Activated naive CD4-positive, alpha-beta T cell treated with anti-CD3 and anti-CD28 coated beads, Interleukin-2, amount 50 U/mL, for 72 hours (primary cell): ENCODE data around the gene VILL. TPM values are rescaled to one million over a fixed set of nuclear protein-coding genes. Genes with fewer than 3 reads are reported as not detected.

Experiments used
- ATAC-seq, 2 donors: fragments of 150-1000 bp; cut with Tn5 transposase; 2 replicates each; pipeline ENCODE4 v1.10.0; 2021; ENCODE audit warnings: mild to moderate bottlenecking in 2 of 2, moderate library complexity in 2 of 2
- DNase-seq, 2 donors: peaks; one replicate each; pipeline ENCODE4 v3.0.0; 2021 to 2022; ENCODE audit warnings: low spot score in 2 of 2
- H3K27ac Mint-ChIP-seq, 2 donors: one replicate each; pipeline ENCODE4 v1.8.0; 2022; ENCODE audit warnings: mild to moderate bottlenecking in 2 of 2, mixed read lengths in 2 of 2
- H3K36me3 Mint-ChIP-seq, 2 donors: one replicate each; pipeline ENCODE4 v1.8.0; 2022; ENCODE audit warnings: mixed read lengths in 2 of 2
- H3K9me3 Mint-ChIP-seq, 2 donors: one replicate each; pipeline ENCODE4 v1.8.0; 2022; ENCODE audit warnings: mixed read lengths in 2 of 2
- total RNA-seq, 2 donors: library from RNA; stranded (reverse); gene quantifications; one replicate each; pipeline ENCODE4 v1.2.3, GENCODE V29; 2022

The VILL gene
- total RNA-seq, 2 donors from 2014 or later: 13.2 to 13.8 TPM

DNA sequence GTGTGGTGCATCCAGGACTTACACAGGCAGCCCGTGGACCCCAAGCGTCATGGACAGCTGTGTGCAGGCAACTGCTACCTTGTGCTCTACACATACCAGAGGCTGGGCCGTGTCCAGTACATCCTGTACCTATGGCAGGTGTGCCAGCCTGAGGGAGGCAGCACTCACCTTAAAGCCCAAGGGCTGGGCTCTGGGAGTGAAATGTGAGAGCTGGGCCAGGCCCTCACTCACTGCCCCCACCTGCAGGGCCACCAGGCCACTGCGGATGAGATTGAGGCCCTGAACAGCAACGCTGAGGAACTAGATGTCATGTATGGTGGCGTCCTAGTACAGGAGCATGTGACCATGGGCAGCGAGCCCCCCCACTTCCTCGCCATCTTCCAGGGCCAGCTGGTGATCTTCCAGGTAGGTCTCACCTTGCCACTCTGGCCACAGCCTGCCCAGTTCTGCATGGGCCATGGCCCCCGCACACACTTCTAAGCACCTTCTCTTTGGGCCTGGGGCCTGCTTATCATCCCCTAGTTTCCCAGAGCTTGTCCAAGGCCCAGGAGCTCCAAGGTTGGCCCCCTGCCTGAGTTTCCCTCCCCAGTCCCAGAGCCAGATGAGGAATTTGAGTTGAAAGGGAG, 11.0 kb downstream of the VILL start:
- Mint-ChIP-seq H3K36me3 (peaks cover 4 to 6% of the 10 kb centered on the region in 2 donors), H3K27ac (no peak overlapping the region), H3K9me3 (peaks cover 0 to 2% of the 10 kb centered on the region in 2 donors)
- DNase-seq (no peak), ATAC-seq (no peak)

DNA sequence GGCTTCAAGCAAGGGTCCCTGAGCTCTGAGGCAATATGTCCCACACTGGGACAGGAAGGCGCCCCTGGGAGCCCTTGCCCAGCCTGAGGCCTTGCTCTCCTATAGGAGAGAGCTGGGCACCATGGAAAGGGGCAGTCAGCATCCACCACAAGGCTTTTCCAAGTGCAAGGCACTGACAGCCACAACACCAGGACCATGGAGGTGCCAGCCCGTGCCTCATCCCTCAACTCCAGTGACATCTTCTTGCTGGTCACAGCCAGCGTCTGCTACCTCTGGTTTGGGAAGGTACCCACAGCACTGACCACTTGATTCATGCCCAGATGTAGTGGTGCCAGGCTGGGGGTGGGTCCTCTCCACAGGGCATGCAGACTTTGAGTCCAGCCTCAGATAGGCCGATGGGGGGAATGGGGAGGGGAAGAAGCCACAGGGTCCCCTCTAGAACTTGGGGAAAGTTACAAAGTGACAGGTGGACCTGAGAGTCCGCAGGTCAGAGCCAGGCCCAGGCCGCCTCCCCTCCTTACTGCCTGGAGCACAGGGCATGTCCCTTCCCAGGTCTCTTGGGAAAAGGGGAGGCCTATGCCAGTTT, 11.8 kb downstream of the VILL start:
- Mint-ChIP-seq H3K27ac (peak overlapping the region in 1 of 2 donors; percentile 7), H3K9me3 (no peaks in the 10 kb centered on the region), H3K36me3 (no peaks in the 10 kb centered on the region)
- no peak for DNase-seq
- ATAC-seq: no peak

DNA sequence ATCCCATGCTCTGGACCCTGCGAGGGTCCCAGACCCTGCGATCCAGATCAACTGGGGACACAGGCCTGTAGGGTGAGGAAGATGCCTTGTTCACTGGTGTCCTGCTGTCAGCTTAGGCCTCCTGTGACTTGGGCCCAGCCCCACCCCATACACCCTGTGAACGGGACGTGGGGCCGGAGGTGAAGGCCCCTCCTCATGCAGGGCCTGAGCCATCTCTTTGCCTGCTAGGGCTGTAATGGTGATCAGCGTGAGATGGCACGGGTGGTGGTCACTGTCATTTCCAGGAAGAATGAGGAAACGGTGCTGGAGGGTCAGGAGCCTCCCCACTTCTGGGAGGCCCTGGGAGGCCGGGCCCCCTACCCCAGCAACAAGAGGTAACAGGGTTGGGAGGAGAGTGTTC, 12.4 kb downstream of the VILL start:
- Mint-ChIP-seq H3K36me3 (no peaks in the 10 kb centered on the region), H3K27ac (peak overlapping the region in 1 of 2 donors; percentile 7), H3K9me3 (no peaks in the 10 kb centered on the region)
- DNase-seq (no peak), ATAC-seq (no peak)

- no peaks in the 10 kb centered on the region for H3K36me3 Mint-ChIP-seq
- ATAC-seq (peak; percentile 39 to 55), DNase-seq (peak in 1 of 2 donors; percentile 72)
- peak overlapping the region in 1 of 2 donors; percentile 6 for H3K27ac Mint-ChIP-seq
- H3K9me3 Mint-ChIP-seq: no peaks in the 10 kb centered on the region
Observed at GRCh38 chr3:38003371-38003816, 12.8 kb downstream of the VILL start.

DNA sequence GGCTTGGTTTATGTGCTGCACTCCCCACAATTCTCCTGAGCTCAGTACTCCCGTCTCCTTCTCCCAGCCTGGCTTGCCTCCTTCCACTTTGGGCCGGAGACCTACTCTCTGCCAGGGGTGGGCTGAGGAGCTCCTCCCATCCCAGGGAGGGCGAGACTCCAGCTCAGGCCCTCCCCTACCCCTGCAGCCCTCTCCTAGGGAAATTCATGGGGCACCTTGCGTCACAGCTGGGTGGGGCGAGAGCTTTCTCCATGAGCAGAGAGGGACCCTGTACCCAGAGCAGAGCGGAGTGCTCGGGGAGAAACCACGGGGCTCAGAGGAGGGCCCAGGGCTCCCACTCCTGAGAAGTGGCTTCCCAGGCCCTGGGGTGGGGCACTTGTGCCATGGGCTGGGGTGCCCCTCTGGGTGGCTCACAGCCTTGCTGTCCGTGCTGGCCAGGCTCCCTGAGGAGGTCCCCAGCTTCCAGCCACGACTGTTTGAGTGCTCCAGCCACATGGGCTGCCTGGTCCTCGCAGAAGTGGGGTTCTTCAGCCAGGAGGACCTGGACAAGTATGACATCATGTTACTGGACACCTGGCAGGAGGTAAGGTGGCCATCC, 13.3 kb downstream of the VILL start:
- ATAC-seq: no peak
- H3K27ac Mint-ChIP-seq: peak overlapping the region in 1 of 2 donors; percentile 2
- no peaks in the 10 kb centered on the region for H3K9me3 Mint-ChIP-seq
- DNase-seq: no peak
- no peaks in the 10 kb centered on the region for H3K36me3 Mint-ChIP-seq

GRCh38 chr3:38004415-38005075, 14.0 kb downstream of the VILL start:
- ATAC-seq (peak; percentile 51 to 63), DNase-seq (no peak)
- Mint-ChIP-seq H3K27ac (peak overlapping the region in 1 of 2 donors; percentile 2), H3K9me3 (no peaks in the 10 kb centered on the region), H3K36me3 (no peaks in the 10 kb centered on the region)

DNA sequence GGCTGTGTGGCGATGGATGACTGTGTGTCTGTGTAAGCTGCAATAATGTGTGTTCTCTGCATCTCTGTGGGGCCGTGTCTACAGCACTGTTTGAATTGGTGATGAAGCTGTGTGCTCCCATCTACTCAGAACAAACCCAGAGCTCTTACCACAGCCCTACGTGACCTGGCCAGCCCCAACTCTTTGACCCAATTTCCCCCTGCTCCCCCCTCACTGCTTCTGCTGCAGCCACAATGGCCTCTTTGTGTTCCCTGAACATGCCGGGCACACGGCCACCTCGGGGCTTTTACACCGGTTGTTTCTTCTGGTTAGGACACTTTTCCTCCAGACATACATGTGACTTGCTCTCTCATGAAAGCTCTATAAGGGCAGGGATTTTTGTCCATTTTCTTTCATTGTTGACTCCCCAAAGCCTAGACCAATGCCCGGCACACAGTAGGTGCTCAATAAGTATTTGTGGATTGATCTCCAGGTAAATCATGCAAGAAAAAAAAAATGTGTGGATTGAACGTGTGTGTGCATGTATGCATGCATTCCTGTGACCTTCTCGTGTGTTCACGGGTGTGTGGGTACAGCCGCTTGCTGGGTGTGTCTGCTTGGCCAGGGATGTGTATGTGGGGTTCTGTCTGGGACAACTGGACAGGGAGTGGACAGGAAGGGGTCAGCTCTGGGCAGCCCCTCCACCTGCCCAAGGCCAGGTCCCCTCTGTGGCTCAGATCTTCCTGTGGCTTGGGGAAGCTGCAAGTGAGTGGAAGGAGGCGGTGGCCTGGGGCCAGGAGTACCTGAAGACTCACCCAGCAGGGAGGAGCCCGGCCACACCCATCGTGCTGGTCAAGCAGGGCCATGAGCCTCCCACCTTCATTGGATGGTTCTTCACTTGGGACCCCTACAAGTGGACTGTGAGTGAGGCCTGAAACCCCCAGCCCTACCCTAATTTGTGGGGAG, 14.8 kb downstream of the VILL start:
- no peaks in the 10 kb centered on the region for H3K36me3 Mint-ChIP-seq
- H3K9me3 Mint-ChIP-seq: no peaks in the 10 kb centered on the region
- DNase-seq: no peak
- no peak overlapping the region for H3K27ac Mint-ChIP-seq
- no peak for ATAC-seq

GRCh38 chr3:38006031-38006430, 15.4 kb downstream of the VILL start:
- DNase-seq: no peak

DNA sequence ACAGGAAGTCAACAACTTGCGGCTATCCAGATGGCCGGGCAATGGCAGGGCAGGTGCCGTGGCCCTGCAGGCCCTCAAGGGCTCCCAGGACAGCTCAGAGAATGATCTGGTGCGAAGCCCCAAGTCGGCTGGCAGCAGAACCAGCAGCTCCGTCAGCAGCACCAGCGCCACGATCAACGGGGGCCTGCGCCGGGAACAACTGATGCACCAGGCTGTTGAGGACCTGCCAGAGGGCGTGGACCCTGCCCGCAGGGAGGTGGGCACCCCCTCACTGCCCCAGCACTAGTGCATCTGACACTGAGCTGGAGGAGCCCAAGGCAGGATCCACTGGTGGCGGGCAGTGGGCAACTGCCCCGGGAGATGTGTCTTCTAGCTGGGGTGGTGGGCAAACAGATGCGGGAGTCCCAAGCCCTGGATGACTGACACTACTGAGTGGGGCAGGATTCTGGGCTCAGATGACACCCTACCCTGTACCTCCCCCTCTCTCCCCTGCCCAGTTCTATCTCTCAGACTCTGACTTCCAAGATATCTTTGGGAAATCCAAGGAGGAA, 15.9 kb downstream of the VILL start:
- H3K9me3 Mint-ChIP-seq: no peaks in the 10 kb centered on the region
- H3K36me3 Mint-ChIP-seq: no peaks in the 10 kb centered on the region
- no peak for ATAC-seq
- no peak for DNase-seq
- H3K27ac Mint-ChIP-seq: no peak overlapping the region

More at GRCh38 chr3:38006031-38006430, 15.4 kb downstream of the VILL start:
- no peak for ATAC-seq
- Mint-ChIP-seq H3K9me3 (no peaks in the 10 kb centered on the region), H3K36me3 (no peaks in the 10 kb centered on the region), H3K27ac (no peak overlapping the region)

- ATAC-seq (no peak), DNase-seq (no peak)
- Mint-ChIP-seq H3K9me3 (no peaks in the 10 kb centered on the region), H3K27ac (peak overlapping the region in 1 of 2 donors; percentile 79), H3K36me3 (no peaks in the 10 kb centered on the region)
Observed at GRCh38 chr3:38007754-38008090, 17.1 kb downstream of the VILL start.

DNA sequence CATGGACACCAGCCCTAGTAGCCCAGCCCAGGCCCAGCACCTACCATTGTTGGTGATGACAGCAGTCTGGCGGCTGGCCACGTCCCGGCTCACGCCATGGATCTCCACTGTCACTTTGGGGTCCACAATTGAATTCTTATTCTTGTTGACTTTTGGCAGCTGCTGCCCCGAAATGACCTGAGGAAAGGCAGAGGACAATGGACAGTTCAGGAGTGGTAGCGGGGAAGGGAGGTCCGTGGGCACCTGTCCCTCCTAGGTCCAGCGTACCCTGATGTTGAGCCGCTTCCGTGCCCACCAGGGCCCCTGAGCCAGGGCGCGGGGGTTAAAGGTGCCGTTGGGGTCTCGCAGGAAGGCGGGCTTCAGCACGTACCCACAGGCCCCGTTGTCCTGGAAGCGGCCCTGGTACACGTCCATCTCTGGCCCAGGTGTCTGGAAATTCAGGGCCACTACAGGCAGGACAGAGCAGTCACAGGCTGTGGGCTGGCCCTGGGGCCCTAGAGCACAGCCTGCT, 17.7 kb downstream of the VILL start:
- Mint-ChIP-seq H3K36me3 (no peaks in the 10 kb centered on the region), H3K9me3 (no peaks in the 10 kb centered on the region), H3K27ac (peak overlapping the region in 1 of 2 donors; percentile 79)
- DNase-seq (no peak), ATAC-seq (no peak)

DNA sequence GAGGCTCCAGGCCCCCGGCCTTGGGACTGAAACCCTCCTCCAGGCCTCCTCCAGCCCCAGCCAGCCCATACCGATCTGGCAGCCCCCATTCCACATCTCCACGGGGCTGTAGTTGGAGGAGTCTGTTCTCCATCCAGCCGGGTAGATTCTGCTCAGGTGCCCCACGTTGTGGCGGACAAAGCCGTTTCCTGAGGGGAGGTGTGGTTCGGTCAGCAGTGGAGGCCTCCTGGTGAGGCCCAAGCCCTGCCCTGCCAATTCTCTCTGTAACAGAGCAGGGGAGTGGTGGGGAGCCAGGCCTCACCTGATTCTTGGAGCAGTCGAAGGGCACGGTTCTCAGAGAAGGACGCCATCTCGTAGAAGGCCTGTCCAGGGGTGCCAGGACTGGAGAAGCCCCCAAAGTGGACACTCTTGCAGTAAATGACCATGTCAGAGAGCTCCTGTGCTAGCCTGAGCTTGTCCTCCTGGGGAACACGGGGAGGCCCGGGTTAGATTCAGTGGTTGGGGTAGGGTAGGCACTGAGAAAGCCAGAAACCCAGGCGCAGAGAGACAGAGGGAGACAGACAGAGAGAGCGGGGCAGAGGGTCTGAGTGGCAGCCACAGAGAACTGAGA, 18.5 kb downstream of the VILL start:
- Mint-ChIP-seq H3K36me3 (no peaks in the 10 kb centered on the region), H3K9me3 (no peaks in the 10 kb centered on the region), H3K27ac (peak overlapping the region; percentile 79 to 93)
- no peak for DNase-seq
- ATAC-seq: no peak

DNA sequence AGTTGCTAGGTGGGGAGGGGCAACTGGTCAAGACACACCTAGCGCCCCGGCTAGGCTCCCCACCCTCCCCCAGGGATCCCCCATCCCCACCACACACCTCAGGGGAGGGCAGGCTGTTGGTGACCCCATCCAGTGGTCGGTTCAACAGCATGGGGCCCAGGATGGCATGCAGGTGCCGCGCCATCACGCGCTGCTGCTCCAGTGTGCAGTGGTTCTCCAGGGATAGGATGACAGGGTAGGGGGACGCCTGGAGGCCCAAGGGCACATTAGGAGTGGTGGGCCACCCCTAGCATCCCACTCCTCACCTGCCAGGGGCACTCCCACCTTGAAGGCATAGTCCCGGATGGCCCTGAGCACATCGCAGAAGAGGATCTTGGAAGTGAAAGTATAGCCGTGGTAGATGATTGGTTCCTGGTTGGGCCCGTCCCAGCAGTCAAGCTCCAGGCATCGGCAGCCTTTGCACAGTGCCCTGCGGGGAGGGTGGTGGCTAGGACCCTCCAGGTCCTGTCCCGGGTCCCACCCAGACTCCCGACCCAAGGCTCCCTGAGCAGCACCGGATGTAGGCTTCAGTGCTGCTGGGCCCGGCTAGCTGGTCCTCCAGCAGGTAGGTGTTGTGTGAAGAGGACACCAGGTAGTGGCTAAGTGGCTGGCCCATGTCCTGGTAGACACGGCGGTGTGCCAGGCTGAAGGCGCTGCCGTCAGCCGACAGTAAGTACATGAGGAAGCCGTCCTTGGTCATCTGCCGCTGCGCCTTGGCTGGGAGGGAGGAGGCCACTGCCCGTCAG, 19.4 kb downstream of the VILL start:
- peak in 1 of 2 donors; percentile 5 for ATAC-seq
- no peaks in the 10 kb centered on the region for H3K36me3 Mint-ChIP-seq
- no peaks in the 10 kb centered on the region for H3K9me3 Mint-ChIP-seq
- H3K27ac Mint-ChIP-seq: peak overlapping the region in 1 of 2 donors; percentile 79
- no peak for DNase-seq

DNA sequence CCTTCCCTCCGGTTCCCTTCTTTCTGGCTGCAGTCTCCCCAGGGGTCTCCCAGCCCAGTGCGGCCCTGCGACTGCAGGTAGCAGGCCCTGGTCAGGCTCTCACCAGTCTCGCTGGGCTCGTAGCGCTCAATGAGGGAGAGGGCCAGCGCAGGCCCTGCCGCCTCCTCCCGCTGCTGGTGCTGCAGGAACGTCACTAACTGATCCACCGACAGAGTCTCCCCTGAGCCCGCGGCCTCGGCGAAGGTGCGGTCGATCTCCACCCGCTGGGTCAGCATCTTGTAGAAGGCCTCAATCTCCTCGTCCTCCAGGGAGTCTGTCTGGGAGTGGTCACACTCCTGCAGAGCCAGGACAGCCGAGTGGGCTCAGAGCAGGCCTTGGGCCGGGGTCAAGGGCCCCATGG, 20.5 kb downstream of the VILL start:
- Mint-ChIP-seq H3K9me3 (no peaks in the 10 kb centered on the region), H3K27ac (peak overlapping the region in 1 of 2 donors; percentile 27), H3K36me3 (peaks cover 2 to 3% of the 10 kb centered on the region in 2 donors)
- DNase-seq: no peak
- ATAC-seq: no peak

DNA sequence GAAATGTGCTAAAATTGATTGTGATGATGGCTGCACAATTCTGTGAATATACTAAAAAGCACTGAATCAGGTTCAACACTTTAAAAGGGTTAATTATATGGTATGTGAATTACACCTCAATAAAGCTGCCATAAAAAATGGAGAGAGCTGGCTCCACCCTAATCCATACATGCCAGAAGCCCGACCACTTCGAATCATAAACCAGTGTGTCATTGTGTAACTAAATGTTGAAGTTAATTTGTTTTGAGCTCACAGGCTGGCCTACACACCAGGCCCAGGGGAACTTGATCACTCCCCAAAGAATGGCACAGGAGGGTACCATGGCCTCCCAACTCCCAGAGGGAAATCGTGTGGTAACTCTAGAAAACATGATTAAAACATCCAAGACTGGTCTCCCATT, 24.9 kb downstream of the VILL start:
- Mint-ChIP-seq H3K9me3 (peaks cover 0 to 5% of the 10 kb centered on the region in 2 donors), H3K36me3 (peaks cover 11 to 13% of the 10 kb centered on the region in 2 donors), H3K27ac (no peak overlapping the region)
- no peak for ATAC-seq
- no peak for DNase-seq
